GM23338 (cell line): ENCODE data around the gene TSPAN3. TPM values are rescaled to one million over a fixed set of nuclear protein-coding genes. Genes with fewer than 3 reads are reported as not detected.

Source experiments
- ATAC-seq: fragments of 200-7000 bp; cut with Tn5 transposase; 3 replicates; pipeline ENCODE4 v1.9.1; 2020
- DNase-seq: peaks from one replicate; pipeline ENCODE4 v3.0.0-alpha.2; 2015; ENCODE audit warnings: low spot score
- H2AFZ ChIP-seq: fragments of 200-600 bp; sonication (generic); 2 replicates; pipeline ENCODE4 v1.8.0; 2016; ENCODE audit warnings: antibody characterized with exemption, mild to moderate bottlenecking, moderate library complexity
- H3F3A ChIP-seq: fragments of 200-600 bp; sonication (generic); replicated peaks from 2 replicates; pipeline ENCODE4 v1.8.0; 2017; ENCODE audit warnings: antibody characterized with exemption, mixed run types, low read depth
- H3K27ac ChIP-seq: fragments of 200-600 bp; sonication (generic); 2 replicates; pipeline ENCODE4 v1.6.1; 2016; ENCODE audit warnings: low read depth
- H3K27me3 ChIP-seq: fragments of 200-600 bp; sonication (generic); 2 replicates; pipeline ENCODE4 v1.8.0; 2016; ENCODE audit warnings: mild to moderate bottlenecking, mixed run types, moderate library complexity; ENCODE audit not compliant: insufficient read depth
- H3K36me3 ChIP-seq: fragments of 200-600 bp; sonication (generic); 2 replicates; pipeline ENCODE4 v1.8.0; 2016; ENCODE audit warnings: mild to moderate bottlenecking; ENCODE audit not compliant: insufficient read depth
- H3K4me1 ChIP-seq: fragments of 200-600 bp; sonication (generic); 2 replicates; pipeline ENCODE4 v1.8.0; 2016; ENCODE audit warnings: mild to moderate bottlenecking, moderate library complexity; ENCODE audit not compliant: insufficient read depth
- H3K4me2 ChIP-seq: fragments of 200-600 bp; sonication (generic); 2 replicates; pipeline ENCODE4 v1.7.1; 2017; ENCODE audit warnings: mixed run types
- H3K4me3 ChIP-seq: fragments of 200-600 bp; sonication (generic); 2 replicates; pipeline ENCODE4 v1.6.1; 2016; ENCODE audit warnings: mixed run types
- H3K79me2 ChIP-seq: fragments of 200-600 bp; sonication (generic); replicated peaks from 2 replicates; pipeline ENCODE4 v1.8.0; 2017; ENCODE audit warnings: mild to moderate bottlenecking; ENCODE audit not compliant: insufficient read depth
- H3K9me2 ChIP-seq: fragments of 200-600 bp; sonication (generic); 2 replicates; pipeline ENCODE4 v1.8.0; 2017; ENCODE audit not compliant: insufficient read depth
- H4K20me1 ChIP-seq: fragments of 200-600 bp; sonication (generic); replicated peaks from 2 replicates; pipeline ENCODE4 v1.8.0; 2017; ENCODE audit warnings: mild to moderate bottlenecking; ENCODE audit not compliant: insufficient read depth
- H3K27ac Mint-ChIP-seq: 2 replicates; pipeline ENCODE4 v1.8.0; 2020; ENCODE audit warnings: inconsistent platforms, mild to moderate bottlenecking, moderate library complexity, mixed read lengths
- H3K27me3 Mint-ChIP-seq: 3 replicates; pipeline ENCODE4 v1.8.0; 2022; ENCODE audit warnings: low read depth, mild to moderate bottlenecking, moderate library complexity, mixed read lengths, inconsistent platforms; ENCODE audit not compliant: insufficient read depth, poor library complexity
- H3K36me3 Mint-ChIP-seq: 3 replicates; pipeline ENCODE4 v1.8.0; 2021; ENCODE audit warnings: low read depth, mild to moderate bottlenecking, inconsistent platforms, moderate library complexity, mixed read lengths
- H3K4me1 Mint-ChIP-seq: 3 replicates; pipeline ENCODE4 v1.8.0; 2020; ENCODE audit warnings: mild to moderate bottlenecking, inconsistent platforms, mixed read lengths
- H3K4me3 Mint-ChIP-seq: 3 replicates; pipeline ENCODE4 v1.8.0; 2021; ENCODE audit warnings: moderate library complexity, mild to moderate bottlenecking, inconsistent platforms, mixed read lengths
- H3K9me3 Mint-ChIP-seq: 3 replicates; pipeline ENCODE4 v1.8.0; 2020; ENCODE audit warnings: moderate library complexity, mild to moderate bottlenecking, inconsistent platforms, mixed read lengths
- ETS1 ChIP-seq: IDR thresholded peaks from 2 replicates; pipeline ENCODE4 v1.6.1; 2016; ENCODE audit warnings: antibody characterized with exemption
- EZH2 ChIP-seq: fragments of 200-600 bp; sonication (generic); IDR thresholded peaks from one replicate; pipeline ENCODE4 v1.8.0; 2017; ENCODE audit warnings: antibody characterized with exemption, mild to moderate bottlenecking, low read depth; ENCODE audit not compliant: unreplicated experiment
- JUNB ChIP-seq: IDR thresholded peaks from one replicate; pipeline ENCODE4 v1.6.1; 2016; ENCODE audit warnings: antibody characterized with exemption; ENCODE audit not compliant: unreplicated experiment
- NANOG ChIP-seq: IDR thresholded peaks from 2 replicates; pipeline ENCODE4 v1.6.1; 2016; ENCODE audit warnings: antibody characterized with exemption, borderline replicate concordance
- POLR2AphosphoS5 ChIP-seq: IDR thresholded peaks from 2 replicates; pipeline ENCODE4 v1.6.1; 2016; ENCODE audit warnings: antibody characterized with exemption, low read depth
- REST ChIP-seq: IDR thresholded peaks from one replicate; pipeline ENCODE4 v1.6.1; 2018; ENCODE audit warnings: antibody characterized with exemption; ENCODE audit not compliant: unreplicated experiment
- STAT1 ChIP-seq: IDR thresholded peaks from one replicate; pipeline ENCODE4 v1.6.1; 2016; ENCODE audit warnings: antibody characterized with exemption; ENCODE audit not compliant: unreplicated experiment
- ZNF114 ChIP-seq: fragments of 250-450 bp; sonication (Bioruptor Pico); IDR thresholded peaks from 2 replicates; pipeline ENCODE4 v1.5.0; 2020; ENCODE audit warnings: mild to moderate bottlenecking, moderate library complexity
- ZNF331 ChIP-seq: fragments of 250-450 bp; sonication (Bioruptor Pico); IDR thresholded peaks from 2 replicates; pipeline ENCODE4 v1.5.0; 2020; ENCODE audit warnings: low read depth, mild to moderate bottlenecking, moderate library complexity
- polyA plus RNA-seq: library from polyadenylated mRNA; unstranded; fragments of >200 nt; fragmentation: Nextera tagmentation; extraction: Ambion mirVana; gene quantifications from 2 replicates; pipeline ENCODE4 v1.2.1, GENCODE V29; 2016
- total RNA-seq: library from RNA; depleted of rRNA; stranded (reverse); fragments of >200 nt; shearing (Covaris generic); gene quantifications from 2 replicates; pipeline ENCODE4 v1.2.3, GENCODE V29; 2014
- TF ChIP-seq, protein P1 (sequence below), 2 experiments: fragments of 200-600 bp in 1 of 2; sonication (generic) in 1 of 2; conservative IDR thresholded peaks; 2 replicates each; pipeline versions ENCODE4 v1.5.1 to v1.6.1; 2016 to 2017; ENCODE audit warnings: antibody characterized with exemption in 2 of 2, low read depth in 2 of 2, mild to moderate bottlenecking in 2 of 2, moderate library complexity in 1 of 2

The TSPAN3 gene
- total and polyA plus RNA-seq, 2 experiments from 2014 or later: 72.5 to 159 TPM

DNA sequence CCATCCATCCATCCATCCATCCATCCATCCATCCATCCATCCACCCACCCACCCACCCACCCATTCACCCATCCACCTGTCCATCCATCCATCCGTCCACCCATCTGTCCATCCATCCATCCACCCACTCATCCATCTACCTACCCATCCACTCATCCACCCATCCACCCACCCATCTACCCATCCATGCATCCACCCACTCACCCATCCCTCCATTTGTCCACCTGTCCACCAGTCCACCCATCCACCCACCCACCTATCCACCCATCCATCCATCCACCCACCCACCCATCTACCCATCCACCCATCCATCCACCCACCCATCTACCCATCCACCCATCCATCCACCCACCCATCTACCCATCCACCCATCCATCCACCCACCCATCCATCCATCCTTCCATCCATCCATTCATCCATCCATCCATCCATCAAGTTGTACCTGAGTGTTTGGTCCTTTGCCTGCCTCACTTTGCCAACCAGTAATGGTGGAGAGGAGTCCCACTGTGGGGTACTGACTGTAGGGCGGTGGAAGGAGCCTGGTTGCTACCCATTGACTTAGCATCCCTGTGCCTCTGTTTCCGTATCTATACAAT, 58.7 kb downstream of the TSPAN3 start:
- H3K4me3 Mint-ChIP-seq: no peak overlapping the region
- no peak overlapping the region for H3K4me3 ChIP-seq
- H3K36me3 ChIP-seq: no peaks in the 10 kb centered on the region
- no peaks in the 10 kb centered on the region for H3K27me3 ChIP-seq
- ATAC-seq (no peak), DNase-seq (no peak)
- H3K4me1 Mint-ChIP-seq: no peaks in the 10 kb centered on the region; the same call in 2 of the 3 replicates
- H3K9me2 ChIP-seq: no peaks in the 10 kb centered on the region
- H3K27ac Mint-ChIP-seq: no peak overlapping the region
- no peaks in the 10 kb centered on the region for H3K79me2 ChIP-seq
- no peak overlapping the region for H2AFZ ChIP-seq
- no peak overlapping the region for H3K27ac ChIP-seq
- no peak overlapping the region for H3K4me2 ChIP-seq
- peaks cover 8% of the 10 kb centered on the region for H3K27me3 Mint-ChIP-seq
- no peaks in the 10 kb centered on the region for H3K9me3 Mint-ChIP-seq
- H4K20me1 ChIP-seq: no peaks in the 10 kb centered on the region
- no peaks in the 10 kb centered on the region for H3K4me1 ChIP-seq
- TF ChIP-seq, protein P1, sequence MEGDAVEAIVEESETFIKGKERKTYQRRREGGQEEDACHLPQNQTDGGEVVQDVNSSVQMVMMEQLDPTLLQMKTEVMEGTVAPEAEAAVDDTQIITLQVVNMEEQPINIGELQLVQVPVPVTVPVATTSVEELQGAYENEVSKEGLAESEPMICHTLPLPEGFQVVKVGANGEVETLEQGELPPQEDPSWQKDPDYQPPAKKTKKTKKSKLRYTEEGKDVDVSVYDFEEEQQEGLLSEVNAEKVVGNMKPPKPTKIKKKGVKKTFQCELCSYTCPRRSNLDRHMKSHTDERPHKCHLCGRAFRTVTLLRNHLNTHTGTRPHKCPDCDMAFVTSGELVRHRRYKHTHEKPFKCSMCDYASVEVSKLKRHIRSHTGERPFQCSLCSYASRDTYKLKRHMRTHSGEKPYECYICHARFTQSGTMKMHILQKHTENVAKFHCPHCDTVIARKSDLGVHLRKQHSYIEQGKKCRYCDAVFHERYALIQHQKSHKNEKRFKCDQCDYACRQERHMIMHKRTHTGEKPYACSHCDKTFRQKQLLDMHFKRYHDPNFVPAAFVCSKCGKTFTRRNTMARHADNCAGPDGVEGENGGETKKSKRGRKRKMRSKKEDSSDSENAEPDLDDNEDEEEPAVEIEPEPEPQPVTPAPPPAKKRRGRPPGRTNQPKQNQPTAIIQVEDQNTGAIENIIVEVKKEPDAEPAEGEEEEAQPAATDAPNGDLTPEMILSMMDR (conservative IDR thresholded peaks at IDR 0.05; ENCODE audit: low read depth in 2 of 2): no peak
- TF ChIP-seq JUNB (no peak), STAT1 (no peak), ETS1 (no peak), ZNF114 (CRISPR knock-in tag) (no peak), ZNF331 (CRISPR knock-in tag) (no peak), REST (no peak), EZH2 (no peak), NANOG (no peak)
- no peaks in the 10 kb centered on the region for H3K36me3 Mint-ChIP-seq
- H3F3A ChIP-seq: no peaks in the 10 kb centered on the region

DNA sequence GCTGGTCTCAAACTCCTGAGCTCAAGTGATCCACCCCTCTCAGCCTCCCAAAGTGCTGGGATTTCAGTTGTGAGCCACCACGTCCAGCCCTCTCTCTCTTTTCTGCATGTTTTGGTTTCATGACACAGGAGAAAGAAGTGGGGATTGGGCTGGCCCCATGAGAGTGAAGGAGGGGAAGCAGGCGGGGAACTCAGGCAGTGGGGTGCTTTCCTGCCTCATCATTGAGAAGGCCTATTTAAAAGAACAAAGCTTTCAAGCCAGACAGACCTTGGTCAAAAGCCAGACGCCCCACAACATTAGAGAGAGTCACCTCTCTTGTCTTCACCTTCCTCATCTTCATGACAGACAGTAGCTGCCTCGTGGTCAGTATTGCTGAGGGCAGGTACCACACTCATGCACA, 60.1 kb downstream of the TSPAN3 start:
- no peak overlapping the region for H3K27ac ChIP-seq
- no peaks in the 10 kb centered on the region for H3K36me3 Mint-ChIP-seq
- no peaks in the 10 kb centered on the region for H3K27me3 ChIP-seq
- H3K36me3 ChIP-seq: no peaks in the 10 kb centered on the region
- no peak overlapping the region for H2AFZ ChIP-seq
- H3K9me2 ChIP-seq: no peaks in the 10 kb centered on the region
- H3K9me3 Mint-ChIP-seq: no peaks in the 10 kb centered on the region
- DNase-seq (no peak), ATAC-seq (no peak)
- H3K27me3 Mint-ChIP-seq: peaks cover 6% of the 10 kb centered on the region
- no peaks in the 10 kb centered on the region for H4K20me1 ChIP-seq
- no peak overlapping the region for H3K4me3 ChIP-seq
- H3K4me1 Mint-ChIP-seq: no peaks in the 10 kb centered on the region; the same call in 2 of the 3 replicates
- no peak overlapping the region for H3K4me2 ChIP-seq
- no peaks in the 10 kb centered on the region for H3K4me1 ChIP-seq
- no peak overlapping the region for H3K4me3 Mint-ChIP-seq
- no peak overlapping the region for H3K27ac Mint-ChIP-seq
- H3F3A ChIP-seq: no peaks in the 10 kb centered on the region
- no peaks in the 10 kb centered on the region for H3K79me2 ChIP-seq
- no peak for TF ChIP-seq NANOG
- TF ChIP-seq JUNB: no peak
- no peak for TF ChIP-seq EZH2
- TF ChIP-seq ZNF114 (CRISPR knock-in tag): no peak
- no peak for TF ChIP-seq STAT1
- no peak for TF ChIP-seq ZNF331 (CRISPR knock-in tag)
- TF ChIP-seq ETS1: no peak
- TF ChIP-seq POLR2AphosphoS5: no peak
